Hematopoietic multipotent progenitor cell treated with erythropoietin and hydrocortisone succinate and interleukin-3 and kit ligand, for 4 days (in vitro differentiated cells): ENCODE measurements around the gene LTBR.
"Not testable (repeated sequence)": the region's sequence is repeated elsewhere in the genome, so short reads cannot be mapped to it uniquely, and the experiment has no call there.

ENCODE experiments used
- DNase-seq: peaks from one replicate; pipeline ENCODE4 v3.0.0-alpha.2; 2015

The LTBR gene

GRCh38 chr12:6426882-6427671, 43.1 kb downstream of the LTBR start:
- peak; percentile 31 for DNase-seq

- DNase-seq: not testable (repeated sequence)
Measured at GRCh38 chr12:6427796-6428195, 43.8 kb downstream of the LTBR start.

- no peak for DNase-seq
Measured at GRCh38 chr12:6428326-6428725, 44.4 kb downstream of the LTBR start.

GRCh38 chr12:6430124-6430989, 46.4 kb downstream of the LTBR start:
- DNase-seq: peak; percentile 98

GRCh38 chr12:6432991-6433390, 49.0 kb downstream of the LTBR start:
- DNase-seq: no peak

- DNase-seq: peak; percentile 25
Measured at GRCh38 chr12:6434205-6435140, 50.5 kb downstream of the LTBR start.

- DNase-seq: no peak
Measured at GRCh38 chr12:6435961-6436715, 52.2 kb downstream of the LTBR start.

GRCh38 chr12:6437586-6437985, 53.6 kb downstream of the LTBR start:
- DNase-seq: no peak

GRCh38 chr12:6438345-6438744, 54.4 kb downstream of the LTBR start:
- no peak for DNase-seq

GRCh38 chr12:6440391-6440790, 56.4 kb downstream of the LTBR start:
- DNase-seq: peak; percentile 20
